HG03565 (cell line): ENCODE results near the gene DYSF.

Experiments
- ATAC-seq: cut with Tn5 transposase; IDR thresholded peaks from one replicate; pipeline ENCODE4 v1.9.1; 2021; ENCODE audit warnings: mild to moderate bottlenecking, moderate library complexity; ENCODE audit not compliant: unreplicated experiment

DYSF gene

DNA sequence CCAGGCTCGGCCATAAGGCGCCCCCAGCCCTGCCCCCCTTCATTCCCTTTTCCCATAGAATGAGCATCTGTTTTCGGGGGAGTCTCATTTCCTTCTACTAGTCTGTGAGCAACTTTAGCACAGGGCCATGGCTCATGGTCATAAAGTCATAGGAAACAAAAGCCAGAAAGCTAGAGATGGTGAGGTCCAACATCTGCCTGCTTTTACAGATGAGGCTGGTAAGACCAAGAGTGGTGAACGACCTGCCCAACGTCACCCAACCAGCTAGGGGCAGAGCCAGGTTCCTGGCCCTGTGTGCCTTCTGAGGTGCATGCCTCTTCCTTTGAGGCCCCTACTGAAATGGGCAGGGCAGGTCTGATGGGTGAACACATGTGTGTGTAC lies 212.7 kb downstream of the DYSF start:
- ATAC-seq = no peak

DNA sequence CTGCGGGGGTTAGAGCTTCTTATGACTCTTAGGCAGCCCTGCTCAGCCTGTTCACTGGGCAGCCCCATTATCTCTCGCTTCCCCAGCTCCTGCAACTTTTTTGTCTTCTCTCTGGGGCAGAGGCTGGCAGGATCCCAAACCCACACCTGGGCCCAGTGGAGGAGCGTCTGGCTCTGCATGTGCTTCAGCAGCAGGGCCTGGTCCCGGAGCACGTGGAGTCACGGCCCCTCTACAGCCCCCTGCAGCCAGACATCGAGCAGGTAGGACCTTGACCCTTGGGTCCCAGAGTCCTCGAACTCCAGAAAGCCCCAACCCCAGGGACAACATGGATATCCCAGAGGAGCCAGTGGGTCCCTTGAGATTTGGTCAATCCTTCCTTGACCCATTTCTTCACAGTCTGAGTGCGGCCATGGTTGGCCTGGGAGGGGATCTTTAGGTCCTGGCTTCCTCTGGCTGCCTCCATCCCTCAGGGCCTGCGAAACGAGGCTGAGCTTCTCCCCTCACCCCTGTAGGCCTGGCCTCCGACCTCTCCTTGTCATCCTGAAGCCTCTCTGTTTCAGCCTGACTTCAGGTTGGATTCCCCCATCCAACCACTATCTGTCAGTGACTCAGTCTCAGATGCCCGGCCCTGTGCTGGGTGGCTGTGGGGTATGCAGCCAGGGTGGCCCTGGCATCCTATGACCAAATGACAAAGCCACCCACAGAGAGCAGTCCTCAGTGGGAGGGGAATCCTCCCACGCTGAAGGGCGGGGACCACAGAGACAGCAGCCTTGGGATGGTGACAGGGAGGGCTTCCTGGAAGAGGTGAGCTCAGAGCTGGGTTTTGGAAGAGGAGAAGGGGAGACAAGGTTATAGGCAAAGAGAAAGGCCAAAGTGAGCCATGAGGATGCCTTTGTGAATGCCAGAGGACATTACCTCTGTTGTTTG lies 214.2 kb downstream of the DYSF start:
- no peak for ATAC-seq

DNA sequence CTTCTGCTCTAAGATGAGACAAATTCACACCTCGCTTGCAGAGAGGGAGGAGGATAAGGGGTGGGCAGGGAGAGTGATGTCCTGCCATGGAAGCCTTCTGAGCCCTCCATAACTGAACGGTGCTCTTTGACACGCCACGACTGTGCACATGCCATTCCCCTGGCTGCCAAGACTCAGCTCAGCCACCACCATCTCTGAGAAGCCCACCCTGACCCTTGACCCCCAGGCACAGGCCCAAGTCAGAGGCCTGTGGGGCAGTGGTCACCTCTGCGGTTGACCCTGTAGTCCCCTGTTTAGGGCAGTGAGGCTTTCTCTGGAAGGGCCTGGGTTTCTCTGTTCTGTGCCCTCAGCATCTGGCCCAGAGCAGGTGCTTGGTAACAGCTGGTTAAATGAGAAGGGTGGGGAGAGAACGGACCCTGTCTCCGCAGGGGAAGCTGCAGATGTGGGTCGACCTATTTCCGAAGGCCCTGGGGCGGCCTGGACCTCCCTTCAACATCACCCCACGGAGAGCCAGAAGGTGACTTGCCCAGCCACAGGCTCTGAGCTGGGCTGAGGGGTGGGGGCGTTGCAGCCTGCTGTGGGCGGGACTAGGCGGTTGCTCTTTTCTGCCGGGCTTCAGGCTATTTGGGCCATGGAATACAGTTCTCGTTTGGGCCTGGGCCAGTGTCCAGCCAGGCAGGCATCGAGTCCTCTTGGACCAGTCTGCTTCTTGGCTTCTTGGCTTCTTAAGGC lies 215.1 kb downstream of the DYSF start:
- ATAC-seq = no peak

DNA sequence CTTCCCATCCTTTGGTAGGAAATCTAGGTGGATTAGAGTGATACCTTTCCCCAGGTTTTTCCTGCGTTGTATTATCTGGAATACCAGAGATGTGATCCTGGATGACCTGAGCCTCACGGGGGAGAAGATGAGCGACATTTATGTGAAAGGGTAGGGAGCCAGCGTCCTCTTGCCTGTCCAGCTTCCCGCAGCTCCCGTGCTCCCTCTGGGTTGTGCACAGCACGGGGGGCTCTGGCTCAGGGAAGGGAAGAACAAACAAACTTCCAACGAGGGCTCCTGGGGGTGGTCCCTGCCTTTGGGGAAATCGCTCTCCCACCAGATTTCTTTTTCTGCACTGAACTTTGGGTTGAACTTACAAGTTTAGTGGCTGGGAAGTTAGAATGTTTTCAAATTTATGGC lies 215.7 kb downstream of the DYSF start:
- ATAC-seq = no peak

DNA sequence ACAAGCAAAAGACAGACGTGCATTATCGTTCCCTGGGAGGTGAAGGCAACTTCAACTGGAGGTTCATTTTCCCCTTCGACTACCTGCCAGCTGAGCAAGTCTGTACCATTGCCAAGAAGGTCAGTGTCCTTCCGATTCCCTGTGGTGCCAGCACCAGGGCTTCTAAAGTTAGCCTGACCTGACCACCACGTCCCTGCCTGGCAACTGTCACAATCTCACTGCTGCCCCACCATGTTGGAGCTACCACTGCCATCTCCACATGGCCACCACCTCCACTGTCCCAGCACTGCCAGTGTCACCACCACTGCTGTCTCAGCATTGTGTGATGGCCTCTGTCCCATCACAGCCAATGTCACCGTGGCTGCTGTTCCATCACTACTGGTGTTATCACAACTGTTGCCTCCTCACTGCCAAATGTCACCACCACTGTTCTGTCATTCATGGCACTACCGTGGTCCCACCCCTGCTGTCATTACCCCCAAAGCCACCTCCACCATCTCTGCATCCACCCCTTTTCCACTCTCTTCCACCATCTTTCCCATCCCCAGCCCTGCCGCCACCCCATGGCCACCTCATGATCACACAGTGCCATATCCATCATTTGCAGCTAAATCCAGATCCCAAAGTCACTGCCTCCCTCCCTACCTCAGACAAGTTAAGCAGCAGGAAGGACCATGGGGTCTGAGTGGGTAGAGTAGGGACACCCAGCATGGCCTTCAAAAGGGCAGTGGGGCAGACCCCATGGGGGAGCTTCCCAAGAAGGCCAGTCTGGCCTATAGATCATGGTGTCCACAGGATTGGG lies 216.5 kb downstream of the DYSF start:
- no peak for ATAC-seq

DNA sequence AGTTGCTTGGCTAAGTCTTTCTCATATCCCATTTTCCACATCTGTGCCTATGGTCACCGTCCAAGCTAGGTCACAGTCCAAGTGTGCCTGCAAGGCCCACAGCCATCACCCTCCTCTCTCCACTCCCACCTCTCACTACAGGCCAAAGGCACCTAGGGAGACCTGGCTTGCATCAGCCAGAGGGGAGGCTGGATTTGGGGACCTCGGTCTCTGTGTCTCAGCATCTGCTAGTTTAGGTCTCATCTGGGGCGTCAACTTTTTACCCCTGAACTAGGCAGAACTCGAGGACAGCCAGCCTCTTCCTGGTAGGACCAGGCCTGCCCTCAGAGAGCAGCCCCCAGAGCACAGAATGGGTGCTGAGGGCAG lies 217.1 kb downstream of the DYSF start:
- ATAC-seq = no peak

DNA sequence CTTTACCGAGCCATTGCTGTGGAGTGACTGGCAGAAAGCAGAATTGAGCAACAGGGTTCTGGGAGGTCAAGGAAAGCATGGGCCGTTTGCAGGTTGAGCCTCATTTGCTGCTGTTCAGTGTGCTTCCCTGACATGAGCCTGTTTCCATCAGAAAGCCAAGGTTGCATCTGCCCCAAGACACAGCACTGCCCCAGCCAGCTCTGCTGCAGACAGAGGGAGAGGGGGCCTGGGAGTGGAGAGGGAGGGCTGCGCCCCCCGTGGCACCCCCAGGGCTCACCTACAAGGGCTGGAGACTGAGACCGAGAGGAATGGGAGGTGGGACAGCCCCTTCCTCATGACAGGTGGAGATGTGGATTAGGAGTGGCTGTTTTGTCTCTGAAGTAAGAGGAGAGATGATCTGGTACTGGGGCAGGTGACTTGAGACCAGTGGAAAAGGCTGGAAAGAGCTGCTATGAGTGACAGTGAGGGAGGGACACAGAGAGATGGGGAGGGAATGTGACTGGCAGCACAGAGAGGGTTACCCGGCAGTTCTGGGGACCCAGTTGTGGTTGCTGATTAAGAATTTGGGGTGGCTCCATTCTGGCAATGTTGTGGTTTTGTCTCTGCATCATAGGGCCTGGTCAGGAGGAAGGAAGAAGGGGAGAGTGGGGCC lies 218.0 kb downstream of the DYSF start:
- ATAC-seq = no peak

DNA sequence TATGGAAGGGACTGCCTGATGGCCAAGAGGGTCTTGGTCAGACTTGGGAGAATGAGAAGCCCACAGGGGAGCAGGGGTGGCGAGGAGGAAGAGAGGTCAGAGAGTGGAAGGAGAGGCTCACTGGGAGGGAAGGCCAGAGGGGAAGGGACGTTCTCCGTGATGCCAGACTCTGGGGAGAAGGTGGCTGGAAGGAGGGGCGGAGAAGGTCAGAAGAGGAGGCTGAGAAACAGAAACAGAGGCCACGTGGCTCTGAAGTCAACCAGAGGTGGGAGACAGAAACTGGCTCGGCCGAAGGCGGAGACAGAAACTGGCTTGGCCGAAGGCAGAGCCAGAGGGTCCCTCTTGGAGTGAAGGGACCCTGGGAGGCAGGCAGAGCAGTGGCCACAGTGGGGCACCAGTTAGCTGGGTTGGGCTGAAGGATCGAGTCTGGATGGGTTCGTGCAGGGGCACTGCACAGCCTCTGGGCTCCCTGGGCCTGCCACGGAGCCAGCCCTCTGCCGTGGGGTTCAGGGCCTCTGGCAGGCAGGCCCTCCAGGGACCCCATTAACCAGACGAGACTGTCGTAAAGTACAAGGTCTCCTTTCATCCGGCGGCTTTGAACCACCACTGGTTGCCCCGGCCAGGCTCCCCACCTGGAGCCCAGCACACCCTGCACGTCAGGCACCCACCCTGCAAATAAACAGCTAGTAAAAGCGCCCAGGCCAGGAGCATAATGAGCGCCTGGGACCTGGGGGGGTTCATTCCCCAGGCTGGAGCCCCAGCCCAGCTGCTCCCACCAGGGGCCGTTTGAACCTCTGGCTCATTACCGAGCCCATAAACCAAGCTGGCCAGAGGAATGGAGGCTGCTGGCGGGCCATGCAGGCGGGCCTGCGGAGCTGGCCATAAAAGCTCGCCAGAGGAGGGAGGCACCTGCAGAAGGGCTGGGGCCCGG lies 218.8 kb downstream of the DYSF start:
- no peak for ATAC-seq

DNA sequence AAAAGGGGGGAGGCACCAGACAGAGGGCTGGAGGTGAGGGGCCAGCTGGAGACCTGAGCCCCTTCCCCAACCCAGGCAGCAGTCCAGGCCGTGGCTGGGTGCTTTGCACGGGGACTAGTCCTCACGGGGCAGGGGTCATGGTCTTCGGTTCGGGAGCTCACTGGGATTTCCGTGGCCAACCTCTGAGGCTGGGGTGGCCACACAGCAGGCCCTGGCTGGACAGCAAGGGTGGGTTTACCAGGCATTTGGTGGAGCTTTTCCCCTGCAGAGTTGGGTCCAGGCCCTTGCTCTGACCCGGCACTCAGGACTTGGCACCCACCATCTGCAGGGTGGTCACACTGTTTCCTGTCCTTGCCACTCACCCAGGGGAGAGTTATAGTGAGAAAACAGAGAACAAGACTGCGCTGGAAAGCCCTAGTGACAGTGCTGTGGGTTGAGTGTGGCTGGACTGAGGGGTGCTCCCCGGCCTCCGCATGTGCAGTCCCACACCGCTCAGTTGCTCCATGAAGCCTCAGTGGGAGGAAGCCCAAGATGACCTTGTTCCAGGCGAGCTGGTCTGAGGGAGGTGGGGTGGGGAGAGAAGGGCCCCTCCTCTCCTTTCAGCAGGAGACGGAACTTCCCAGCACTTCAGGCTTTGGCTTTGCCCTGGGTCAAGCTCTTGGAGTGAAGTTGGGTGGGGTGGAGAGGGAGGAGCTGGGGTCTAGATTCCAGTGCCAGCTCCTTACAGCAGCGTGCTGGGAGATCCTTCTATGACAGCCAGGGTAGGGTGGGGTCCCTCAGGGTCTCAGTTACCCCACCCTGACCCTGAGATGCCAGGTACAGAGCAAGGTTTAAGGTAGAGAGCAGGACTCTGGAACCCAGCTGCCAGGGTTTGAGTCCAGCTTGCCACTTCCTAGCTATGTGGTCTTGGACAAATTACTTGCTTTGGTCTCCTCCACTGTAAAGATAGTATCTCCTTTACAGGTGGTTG lies 219.8 kb downstream of the DYSF start:
- ATAC-seq = no peak

DNA sequence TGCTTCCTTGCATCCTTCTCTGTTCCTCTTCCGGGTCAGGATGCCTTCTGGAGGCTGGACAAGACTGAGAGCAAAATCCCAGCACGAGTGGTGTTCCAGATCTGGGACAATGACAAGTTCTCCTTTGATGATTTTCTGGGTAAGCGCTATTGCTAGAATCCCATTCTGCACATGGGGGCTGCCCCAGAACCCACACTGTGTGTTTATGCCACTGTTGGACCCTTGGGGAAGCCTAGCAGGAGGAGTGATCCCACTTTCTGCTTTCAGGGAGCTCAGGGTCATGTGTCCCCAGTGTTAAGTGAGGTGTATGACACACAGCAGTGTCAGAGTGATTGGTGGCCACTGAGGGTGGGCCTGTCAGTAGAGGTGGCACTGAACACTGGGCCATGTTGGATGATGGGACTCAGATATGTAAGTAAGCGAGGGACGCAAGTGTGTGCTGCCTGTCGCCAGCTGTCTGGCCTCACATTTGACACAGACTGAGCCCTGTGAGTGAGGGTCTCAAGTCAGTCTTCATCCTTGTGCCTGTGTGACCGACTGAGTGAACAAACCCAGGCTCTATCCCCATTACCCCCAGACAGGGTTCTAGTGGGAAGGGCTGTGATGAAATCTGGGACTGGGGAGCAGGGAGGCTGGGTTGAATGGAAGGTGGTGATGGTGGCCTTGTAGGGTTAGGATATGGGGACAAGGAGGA lies 220.9 kb downstream of the DYSF start:
- no peak for ATAC-seq

DNA sequence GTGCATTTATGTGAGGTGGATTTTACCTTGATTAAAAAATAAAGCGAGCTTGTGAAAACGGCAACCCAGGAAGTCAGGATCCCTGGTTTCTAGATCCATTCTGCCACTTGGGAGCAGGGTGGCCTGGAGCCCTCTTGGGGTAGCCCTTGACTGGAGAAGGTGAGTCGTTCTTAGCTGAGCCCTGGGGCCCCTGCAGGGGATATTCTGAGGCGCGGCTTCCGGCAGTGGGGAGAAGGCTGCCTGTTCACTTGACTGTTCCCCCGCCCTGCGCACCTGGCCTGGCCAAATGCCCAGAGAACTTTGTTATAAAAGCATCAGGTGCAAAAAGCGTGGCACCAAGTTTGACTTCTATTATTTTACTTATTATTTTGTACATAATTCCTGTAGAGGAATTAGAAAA lies 221.9 kb downstream of the DYSF start:
- no peak for ATAC-seq

DNA sequence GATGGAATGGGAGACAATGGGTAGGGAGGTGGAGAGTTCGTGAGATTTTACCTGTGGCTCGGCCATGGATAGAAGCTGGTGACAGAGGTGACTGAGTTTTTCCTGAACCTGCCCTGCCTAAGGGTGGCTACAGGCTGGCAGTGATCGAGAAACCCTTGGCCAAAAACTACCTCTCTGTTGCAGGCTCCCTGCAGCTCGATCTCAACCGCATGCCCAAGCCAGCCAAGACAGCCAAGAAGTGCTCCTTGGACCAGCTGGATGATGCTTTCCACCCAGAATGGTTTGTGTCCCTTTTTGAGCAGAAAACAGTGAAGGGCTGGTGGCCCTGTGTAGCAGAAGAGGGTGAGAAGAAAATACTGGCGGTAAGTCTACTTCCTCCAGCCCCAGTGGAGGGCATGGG lies 225.5 kb downstream of the DYSF start:
- ATAC-seq = no peak

DNA sequence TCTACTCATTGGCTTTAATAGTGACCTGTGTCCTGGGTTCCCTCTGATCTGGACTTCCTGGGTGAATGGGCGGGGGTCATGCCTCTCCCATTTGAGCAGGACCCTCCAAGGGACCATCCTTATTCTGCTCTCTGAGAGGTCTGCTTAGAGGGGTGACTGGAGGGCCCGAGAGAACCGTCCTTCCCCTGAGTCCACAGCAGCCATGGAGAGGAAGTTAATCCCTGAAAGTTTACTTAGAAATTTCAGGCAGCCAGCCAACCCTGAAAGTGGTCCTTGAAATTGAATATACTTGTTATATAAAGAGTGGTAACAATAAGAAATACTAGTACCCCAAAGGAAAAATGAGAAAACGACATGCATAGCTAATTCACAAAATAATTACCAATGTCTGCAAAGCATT lies 226.1 kb downstream of the DYSF start:
- ATAC-seq = no peak

DNA sequence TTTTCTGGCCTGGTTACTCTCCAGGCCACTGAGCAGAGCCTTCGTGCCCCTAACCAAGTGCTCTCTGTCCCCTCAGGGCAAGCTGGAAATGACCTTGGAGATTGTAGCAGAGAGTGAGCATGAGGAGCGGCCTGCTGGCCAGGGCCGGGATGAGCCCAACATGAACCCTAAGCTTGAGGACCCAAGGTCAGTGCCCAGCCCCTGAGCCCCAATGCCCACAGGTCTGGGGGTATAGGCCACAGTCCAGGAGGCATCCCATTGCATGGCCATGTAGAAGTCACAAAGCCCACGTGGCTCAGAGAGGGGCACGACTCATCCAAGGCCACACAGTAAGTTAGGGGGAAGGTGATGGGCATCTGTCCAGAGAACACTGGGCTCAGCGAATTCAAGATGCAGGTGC lies 227.6 kb downstream of the DYSF start:
- ATAC-seq = no peak

DNA sequence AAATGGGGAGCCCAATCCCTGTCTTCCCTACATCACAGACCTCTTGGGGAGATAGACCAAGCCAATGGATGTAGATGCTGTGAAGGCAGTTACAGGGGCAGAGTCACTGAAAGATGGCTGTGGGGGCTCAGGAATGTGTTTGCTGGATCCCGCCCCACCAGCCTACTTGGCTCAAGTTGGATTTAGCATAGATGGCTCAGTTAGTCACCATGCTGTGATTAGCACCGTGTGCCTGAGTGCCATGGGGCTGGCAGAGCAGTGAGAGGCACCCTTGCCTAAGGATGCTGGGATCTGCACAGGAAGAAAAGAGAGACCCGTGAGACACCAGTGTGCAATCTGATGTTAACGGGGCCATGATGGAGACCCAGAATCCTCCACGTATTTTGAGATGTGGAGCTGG lies 228.3 kb downstream of the DYSF start:
- no peak for ATAC-seq

DNA sequence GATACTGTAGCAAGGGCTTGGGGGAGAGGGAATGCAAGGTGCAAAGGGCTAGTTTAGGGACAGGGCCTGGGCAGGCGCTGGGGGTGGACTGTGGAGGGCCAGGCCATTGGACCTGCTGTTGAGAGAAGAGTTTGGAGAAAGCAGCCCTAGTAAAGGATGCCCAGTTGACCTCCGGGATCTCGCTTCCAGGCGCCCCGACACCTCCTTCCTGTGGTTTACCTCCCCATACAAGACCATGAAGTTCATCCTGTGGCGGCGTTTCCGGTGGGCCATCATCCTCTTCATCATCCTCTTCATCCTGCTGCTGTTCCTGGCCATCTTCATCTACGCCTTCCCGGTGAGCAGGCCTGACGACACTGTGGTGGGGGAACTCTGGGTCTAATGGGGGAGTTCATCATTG lies 229.0 kb downstream of the DYSF start:
- no peak for ATAC-seq

DNA sequence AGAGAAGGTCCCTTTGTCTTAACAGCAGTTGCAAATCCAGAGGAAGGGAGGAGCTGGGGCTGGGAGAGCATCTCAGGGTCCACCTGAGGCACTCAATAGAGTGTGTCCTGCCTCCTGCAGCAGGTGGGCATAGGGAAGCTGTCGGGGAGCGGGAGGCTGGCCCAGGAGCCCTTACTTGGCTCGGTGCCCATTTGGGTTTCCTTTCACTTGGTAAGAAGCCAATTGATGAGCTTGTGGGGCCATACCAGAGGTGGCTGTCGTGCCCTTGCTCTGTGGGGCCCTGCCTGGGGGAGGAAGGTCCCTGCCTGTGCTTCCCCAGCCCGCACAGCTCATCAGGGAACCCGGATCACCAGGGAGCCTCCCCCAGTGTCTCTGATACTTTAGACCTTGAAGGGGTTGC lies 229.7 kb downstream of the DYSF start:
- no peak for ATAC-seq

DNA sequence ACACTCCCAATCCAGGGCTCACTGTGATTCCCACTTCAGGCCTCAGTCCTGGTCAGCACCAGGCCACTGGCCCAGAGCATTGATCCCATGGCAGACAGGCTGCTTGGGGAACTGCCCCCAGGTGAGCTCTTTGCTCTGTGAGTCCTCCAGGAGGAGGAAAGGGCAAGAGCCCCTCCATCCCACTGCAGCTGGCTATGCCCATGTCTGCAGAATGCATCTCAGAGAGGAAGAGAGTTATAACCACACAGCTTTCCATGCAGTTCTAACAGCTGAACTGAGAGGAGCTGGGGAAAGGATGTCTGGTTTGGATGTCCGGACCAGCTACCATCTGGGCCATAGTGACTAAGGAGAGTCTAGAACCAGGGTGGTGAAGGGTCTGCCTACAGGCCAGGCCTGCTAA lies 230.3 kb downstream of the DYSF start:
- ATAC-seq = no peak
